Activated CD4-positive, alpha-beta T cell treated with anti-CD3 and anti-CD28 coated beads for 4 hours (primary cell): Measurements from ENCODE around the gene AMBRA1.
"Not testable (repeated sequence)": the region's sequence is repeated elsewhere in the genome, so short reads cannot be mapped to it uniquely, and the experiment has no call there.

Experiments
- DNase-seq, 2 donors: peaks; one replicate each; pipeline ENCODE4 v3.0.0-alpha.2; 2020

The AMBRA1 gene

DNA sequence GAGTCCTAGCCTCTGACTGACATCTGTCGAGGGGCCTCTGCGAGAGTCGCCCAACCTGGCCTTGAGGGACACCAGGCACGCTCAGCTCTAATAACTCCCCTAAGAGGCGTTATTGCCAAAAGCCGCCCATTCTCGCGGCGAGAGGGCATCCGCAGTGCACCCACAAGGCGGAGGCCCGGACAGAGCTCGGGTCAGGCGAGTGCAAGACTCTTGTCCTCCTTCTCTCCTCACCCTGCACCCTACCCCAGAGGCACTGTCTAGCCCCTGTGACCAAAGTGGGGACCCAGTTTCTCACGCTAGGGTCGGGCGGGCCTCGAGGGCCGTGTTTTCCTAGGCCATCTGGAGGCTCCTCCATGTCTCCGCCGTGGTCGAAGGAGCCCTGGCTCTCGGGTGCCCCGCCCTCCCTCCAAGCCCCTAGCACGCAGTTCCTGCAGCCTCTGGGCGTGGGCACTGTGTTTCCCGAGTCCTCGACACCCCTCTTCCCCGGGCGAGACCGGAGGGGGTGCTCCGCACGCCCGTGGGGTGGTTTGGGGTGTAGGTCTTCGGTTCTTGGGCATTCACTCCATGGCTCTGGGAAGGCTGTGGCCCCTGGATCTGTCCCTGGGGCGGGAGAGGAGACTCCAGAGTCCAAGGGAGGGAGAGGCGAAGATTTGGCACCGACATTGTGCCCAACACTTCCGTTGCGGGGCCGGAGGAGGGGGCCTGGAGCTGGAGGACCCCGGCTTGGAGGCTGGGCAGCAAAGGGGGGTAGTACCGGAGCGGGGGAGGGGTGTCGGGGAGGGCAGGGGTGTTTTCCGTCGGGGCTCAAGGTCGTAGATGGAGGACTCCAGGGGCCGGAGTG, 203.3 kb downstream of the AMBRA1 start:
- no peak for DNase-seq

DNA sequence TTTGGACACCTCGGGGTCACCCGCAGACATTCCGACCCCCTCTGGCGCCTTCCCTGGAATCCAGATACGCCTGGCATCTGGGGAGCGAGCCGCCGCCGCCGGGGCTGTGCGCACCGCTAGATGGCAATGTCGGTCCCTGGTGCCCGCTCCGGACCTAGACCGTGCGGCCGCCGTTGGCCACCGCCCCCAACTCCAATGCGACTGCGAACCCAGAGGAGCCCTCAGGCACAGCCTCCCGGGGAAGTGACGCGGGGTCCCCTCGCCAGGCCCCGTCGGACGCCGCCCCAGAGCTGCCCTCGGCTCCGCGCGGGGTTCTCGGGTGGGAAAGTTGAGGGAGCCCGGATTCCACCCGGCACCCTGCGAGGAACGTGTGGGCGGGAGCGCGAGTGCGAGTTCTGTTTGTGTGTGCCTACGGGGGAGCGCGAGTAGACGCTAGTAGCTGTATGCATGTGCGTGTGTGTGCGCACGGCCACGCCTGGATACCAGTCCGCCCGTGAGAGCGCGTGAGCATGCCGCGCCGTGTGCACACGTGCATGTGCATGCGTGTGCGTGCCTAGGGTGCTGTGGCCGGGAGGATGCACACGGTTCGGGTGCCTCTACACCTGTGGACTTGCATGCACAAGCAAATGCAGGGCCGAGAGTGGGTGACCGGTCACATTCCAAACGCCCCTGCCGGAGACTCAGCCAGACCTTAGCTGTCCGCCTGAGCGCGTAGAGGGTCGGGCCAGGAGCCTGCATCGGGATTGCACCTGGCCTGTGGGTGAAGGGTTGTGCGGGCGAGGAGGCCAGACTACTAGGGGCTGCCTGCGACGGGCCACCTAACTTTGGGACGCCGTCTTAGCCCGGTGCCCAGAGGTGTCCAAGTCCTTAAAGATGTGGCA, 204.1 kb downstream of the AMBRA1 start:
- DNase-seq: peak; percentile 29 to 33

DNA sequence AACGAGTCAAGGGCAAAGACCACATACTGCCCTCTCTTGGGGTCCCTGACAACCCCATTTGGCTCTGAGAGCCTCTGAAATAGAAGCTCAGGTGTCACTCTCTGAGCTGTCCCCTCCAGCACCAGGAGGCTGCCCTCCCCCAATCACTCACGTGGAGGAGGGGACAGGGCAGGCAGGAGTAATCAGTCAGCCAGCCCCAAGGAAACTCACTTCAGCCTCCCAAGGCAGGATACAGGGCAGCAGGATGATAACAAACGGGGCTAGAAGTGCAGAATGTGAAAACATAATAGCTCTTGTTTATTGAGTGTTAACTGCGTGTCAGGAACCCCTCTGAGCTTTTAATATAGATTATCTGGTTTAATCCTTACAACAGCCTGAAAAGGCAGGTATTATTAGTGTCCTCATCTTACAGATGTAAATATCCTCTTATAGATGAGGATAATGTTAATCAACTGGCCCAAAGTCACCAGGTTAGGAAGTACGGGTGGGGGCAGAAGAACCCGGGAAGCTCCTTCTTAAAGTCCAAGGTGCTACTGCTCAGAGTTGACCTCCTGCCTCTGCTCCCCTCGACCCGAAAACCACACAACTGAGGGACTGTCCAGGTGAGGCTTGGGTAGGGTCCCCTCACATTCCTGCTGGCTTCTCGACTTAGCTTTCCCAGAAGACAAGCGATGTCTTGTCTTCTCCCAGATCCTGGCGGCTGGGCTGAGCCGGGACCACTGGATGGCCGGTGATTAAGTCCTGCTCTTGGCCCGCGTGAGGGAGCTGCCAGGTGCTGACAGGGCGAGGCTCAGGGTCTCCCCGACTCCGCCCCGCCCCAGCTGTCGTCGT, 205.0 kb downstream of the AMBRA1 start:
- DNase-seq: no peak

DNA sequence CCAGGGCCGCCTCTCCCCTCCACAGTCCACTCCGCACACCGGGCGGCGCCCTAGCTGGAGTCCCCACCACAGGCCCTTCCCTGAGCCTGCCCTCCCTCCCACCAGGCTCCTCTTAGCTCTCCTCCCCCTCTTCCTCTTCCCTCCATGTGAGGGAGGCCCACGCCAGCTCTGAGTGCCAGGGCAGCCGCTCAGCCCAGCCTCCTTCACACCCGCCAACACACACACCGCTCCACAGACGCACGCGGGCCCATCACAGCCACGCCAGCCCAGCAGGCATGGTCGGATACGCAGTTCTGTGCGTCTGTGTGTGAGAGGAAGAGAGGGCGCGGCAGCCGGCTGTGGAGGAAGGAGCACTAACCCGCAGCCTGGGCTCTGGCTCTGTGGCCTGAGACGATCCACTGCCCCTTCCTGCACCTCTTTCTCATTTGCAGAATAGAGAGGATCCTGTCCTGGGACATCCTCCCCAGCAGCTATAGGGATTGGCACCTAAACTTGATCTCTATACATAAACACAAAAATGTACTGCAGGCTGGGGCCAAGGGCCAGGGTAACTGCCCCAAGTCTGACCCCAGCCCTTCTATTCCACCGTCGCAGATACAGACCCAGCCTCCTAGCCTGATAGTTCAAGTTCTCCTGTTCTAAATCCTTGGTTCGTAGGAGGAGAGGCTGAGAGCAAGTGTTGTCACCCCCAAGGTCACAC, 205.8 kb downstream of the AMBRA1 start:
- no peak for DNase-seq

DNA sequence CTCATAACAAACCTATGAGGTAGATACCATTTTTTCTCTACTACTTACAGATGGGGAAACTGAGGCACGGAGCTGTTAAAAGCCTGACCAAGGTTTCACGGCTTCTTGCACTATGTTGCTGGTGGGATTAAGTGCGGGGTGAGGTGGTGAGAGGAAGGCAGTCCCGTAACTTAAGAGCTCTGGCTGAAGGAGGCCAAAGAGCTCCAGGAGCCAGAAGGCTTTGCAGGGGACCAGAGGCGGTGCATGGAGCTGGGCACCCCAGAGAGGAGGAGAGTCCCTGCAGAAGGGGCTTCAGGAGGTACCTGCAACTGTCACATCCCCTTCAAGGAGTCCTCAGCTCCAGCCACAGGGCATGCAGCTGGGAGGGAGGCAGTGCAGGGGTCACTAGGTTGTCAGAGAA, 206.4 kb downstream of the AMBRA1 start:
- DNase-seq: no peak

DNA sequence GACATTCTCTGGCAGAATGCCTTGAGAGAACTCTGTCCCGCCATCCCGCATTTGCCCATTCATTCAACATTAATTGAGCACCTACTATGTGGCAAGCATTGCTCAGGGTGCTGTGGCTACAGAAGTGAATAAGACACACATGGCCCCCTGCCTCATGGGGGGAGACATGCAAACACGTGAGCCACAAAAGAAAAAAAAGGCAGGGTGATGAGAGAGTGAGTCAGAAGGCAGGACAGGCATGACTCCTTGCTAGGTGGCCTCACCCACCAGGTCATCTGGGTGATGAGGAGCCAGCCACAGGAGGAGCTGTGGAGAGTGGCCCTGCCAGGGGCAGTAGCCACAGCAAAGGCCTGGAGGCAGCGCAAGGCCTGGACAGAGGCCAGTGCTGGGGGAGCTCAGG, 207.1 kb downstream of the AMBRA1 start:
- DNase-seq: no peak

DNA sequence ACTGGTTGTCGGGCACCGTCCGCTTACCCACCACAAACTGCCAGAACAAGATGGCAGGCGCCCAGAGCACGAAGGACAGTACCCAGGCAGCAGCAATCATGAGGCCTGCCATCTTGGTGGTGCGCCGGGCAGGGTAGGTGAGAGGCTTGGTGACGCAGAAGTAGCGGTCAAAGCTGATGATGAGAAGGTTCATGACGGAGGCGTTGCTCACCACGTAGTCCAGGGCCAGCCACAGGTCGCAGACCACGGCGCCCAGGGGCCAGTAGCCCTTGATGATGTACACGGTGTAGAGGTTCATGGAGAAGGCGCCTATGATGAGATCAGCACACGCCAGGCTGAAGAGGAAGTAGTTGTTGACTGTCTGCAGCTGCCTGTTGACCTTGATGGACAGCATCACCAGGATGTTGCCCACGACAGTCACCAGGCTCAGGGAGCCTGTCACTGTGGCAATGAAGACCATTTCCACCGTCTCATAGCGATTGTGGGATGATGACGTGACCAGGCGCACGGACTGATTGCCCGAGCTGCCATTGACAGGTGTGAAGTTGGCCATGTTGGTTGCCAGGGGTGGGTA, 207.7 kb downstream of the AMBRA1 start:
- DNase-seq: no peak

DNA sequence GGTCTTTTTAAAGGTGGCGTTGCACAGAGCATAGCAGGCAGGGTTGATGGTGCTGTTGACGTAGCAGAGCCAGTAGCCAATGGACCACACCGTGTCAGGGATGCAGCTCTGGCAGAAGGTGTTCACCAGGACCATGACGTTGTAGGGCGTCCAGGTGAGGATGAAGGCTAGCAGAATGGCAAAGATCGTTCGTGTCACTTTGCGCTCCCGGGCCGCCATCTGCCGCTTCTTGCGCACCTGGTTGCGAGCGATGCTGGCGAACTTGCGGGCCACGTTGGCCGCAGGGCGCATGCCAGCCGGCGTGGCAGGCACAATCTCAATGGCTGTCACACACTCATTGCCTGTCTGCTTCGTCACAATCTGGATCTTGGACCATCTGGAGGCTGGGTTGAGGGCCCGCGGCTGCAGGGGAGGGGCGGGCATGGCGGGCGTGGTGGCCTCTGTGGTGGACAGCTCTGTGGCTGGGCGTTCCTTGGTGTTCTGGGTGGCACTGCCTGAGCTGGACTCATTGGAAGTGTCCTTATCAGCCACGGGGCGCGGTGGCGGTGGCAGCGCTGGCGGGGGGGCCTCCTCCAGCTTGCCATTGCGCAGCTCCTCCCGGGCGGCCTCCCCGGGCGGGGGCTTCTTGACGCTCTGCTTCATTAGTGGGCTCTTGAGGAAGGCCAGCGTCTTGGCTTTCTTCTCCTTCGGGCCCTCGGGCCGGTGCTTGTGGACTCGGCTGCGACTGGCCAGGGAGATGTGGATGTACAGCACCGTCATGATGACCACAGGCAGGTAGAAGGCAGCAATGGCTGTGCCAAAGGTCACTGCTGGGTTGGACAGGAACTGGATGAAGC, 208.4 kb downstream of the AMBRA1 start:
- DNase-seq: no peak

DNA sequence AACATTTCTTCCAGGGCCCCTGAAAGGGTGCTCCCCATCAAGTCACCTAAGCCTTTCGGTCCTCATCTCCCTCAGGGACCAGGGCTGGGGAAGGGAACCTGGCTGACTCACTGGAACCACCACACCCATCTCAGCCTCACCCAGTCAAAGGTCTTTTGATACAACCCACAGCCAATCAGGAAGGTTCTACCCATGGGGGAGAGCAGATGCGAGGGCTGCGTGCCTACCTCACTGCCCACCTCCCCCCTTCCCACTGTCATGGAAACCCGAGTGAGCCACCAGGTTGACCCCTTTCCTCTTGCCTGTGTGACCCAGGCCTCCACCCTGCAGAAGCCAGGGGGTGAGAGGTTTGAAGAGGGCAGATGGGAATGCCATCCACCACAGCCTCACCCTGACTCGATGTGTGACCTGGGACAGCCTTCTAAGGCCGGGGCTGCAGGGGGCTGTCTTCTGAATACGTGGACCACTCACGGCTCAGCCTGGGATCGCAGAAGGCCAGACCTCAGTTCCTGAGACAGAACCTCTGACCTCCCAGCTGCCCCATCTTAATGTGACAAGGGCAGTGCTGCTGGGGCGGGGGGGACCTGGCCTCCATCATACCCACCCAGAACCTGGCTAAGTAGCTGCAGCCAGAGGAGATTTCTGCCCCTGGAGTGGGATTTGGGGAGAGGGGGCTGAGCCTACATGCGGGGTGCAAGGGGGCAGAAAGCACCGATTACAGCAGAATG, 209.7 kb downstream of the AMBRA1 start:
- no peak for DNase-seq

DNA sequence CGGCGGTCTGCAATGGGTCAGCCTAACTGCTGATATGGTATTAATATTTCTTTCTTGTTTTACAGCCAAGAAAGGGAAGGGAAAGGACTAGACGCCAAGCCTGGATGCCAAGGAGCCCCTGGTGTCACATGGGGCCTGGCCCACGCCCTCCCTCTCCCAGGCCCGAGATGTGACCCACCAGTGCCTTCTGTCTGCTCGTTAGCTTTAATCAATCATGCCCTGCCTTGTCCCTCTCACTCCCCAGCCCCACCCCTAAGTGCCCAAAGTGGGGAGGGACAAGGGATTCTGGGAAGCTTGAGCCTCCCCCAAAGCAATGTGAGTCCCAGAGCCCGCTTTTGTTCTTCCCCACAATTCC, 210.4 kb downstream of the AMBRA1 start:
- no peak for DNase-seq

DNA sequence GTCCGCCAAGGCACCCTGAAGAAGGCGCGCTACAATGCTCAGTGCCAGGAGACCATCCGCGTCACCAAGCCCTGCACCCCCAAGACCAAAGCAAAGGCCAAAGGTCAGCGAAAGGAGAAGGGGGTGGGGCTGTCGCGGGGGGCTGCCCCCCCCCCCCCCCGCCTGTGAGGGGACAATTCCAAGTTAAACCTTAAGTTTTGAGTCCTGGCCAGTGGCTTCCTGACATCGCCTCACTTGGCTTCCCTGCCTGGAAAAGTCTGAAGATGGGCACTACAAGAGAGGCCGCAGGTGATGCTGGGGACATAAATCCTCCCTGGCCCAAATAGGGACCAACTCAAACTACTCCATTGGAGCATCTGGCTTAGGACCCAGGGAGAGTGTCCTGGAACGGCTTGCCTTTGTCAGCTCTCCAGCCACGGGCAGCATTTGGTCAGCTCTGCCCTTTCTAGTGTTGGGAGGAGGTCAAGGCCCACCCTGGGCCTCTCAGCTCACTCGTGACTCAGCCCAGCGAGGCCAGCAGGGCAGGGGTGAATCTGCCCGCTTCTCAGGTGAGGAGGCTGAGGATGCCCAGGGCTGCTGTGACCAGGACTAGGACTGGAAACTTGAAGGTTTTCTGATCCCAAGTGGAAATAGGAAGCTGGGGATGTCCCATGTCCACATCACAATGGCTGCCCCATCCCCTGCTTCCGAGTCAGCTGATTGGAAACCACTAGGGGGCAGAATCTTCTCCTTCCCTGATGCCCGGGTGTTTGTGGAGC, 211.0 kb downstream of the AMBRA1 start:
- DNase-seq: no peak

DNA sequence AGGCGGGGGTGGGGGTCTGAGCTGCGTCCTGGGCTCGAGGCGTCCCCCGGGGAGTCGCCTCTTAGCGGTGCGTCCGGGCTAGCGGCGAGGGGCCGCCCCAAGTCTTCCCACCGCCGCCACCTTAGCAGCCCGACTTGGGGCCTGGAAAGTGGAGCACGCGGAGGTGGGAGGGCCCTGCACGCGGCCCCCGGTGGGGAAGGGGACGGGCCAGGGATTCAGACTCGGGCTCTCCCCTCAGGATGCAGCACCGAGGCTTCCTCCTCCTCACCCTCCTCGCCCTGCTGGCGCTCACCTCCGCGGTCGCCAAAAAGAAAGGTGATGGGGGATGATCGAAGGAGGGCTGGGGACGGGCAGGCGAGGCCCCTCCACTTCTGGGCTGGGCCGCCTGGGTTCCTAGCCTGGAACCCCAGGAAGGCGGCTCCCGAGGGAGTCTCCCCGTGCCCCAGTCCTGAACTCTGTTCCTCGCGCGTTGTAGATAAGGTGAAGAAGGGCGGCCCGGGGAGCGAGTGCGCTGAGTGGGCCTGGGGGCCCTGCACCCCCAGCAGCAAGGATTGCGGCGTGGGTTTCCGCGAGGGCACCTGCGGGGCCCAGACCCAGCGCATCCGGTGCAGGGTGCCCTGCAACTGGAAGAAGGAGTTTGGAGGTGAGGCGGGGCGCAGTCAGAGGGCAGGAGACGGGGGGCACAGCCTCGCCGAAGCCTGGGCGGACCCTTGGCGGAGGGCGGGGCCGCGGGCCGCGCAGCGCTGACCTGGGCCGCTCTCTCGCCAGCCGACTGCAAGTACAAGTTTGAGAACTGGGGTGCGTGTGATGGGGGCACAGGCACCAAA, 211.8 kb downstream of the AMBRA1 start:
- no peak for DNase-seq

DNA sequence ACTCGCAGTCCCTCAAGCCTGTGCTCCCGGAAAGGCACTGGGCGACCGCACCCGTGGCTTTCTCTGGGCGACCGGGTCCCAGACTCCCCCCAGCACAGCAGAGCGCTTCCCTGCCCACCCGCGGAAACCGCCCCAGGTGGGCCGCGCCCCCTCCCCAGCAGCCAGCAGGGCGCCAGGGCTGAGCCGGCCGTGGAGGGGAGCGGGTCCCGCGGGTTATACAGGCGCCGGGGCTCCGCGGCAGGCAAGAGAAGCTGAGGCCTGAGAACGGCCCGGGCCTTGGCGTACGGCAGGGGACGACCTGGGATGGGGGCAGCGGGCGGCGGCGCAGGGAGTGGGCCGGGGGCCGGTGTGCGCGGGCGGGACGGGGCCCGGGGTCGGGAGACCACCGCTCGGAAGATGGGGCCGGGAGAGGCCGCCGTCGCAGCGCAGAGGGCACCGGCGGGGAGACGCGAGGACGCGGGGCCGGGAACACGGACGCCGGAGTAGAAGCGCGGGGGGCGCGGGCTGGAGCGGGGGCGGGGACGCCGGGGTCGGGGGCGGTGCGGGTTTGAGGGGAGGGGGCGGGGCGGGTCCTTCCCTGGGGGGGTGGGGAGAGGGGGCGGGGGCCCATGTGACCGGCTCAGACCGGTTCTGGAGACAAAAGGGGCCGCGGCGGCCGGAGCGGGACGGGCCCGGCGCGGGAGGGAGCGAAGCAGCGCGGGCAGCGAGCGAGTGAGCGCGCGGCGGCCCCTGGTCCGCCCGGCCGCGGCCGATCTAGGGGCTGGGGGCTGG, 212.6 kb downstream of the AMBRA1 start, which contains the start of gene MDK:
Gene MDK (plus strand): TSS at position 622 of the 771 bp plus-strand sequence. CDS start 389 bp downstream, outside the sequence.
- DNase-seq: peak in 1 of 2 donors; percentile 17

DNA sequence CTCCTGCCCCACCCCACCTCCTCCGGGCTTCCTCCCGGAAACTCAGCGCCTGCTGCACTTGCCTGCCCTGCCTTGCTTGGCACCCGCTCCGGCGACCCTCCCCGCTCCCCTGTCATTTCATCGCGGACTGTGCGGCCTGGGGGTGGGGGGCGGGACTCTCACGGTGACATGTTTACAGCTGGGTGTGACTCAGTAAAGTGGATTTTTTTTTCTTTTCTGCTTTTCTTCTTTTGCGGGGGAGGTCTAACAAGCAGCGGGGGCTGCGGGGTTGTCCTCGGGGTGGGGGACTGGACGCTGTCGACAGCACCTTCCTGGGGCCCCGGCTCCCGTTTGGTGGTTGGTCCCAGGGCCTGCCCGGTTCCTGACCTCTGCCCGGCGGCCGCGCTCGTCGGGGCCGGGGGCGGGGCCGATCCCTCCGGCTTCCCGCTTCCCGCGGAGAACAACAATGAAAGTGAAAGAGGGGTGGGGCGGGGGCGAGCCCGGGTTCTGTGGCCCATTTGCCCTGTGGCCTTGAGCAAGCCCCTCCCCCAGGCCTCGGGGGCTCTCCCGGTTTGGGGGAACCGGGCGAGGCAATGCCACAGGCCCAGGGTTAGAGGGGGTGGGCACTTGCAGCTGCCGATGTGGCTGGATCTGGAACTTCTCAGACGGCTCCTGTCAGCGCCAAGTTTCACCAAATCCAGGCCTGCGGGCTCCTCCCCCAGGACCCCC, 213.3 kb downstream of the AMBRA1 start:
- peak; percentile 61 to 69 for DNase-seq

DNA sequence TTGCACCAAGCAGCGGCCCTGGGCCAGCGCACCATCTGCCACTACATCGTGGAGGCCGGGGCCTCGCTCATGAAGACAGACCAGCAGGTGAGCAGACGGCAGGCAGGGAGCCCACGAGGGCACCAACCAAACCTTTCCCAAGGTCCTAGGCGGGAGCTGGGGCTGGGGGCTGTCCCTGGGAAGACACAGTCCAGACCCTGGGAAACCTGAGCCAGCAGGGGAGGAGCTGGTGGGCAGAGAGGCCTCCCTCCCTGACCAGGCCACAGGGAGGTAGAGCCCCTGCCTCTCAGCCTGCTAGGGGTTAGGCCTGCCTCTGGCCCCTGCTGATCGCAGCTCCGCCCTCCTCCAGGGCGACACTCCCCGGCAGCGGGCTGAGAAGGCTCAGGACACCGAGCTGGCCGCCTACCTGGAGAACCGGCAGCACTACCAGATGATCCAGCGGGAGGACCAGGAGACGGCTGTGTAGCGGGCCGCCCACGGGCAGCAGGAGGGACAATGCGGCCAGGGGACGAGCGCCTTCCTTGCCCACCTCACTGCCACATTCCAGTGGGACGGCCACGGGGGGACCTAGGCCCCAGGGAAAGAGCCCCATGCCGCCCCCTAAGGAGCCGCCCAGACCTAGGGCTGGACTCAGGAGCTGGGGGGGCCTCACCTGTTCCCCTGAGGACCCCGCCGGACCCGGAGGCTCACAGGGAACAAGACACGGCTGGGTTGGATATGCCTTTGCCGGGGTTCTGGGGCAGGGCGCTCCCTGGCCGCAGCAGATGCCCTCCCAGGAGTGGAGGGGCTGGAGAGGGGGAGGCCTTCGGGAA, 214.1 kb downstream of the AMBRA1 start:
- not testable (repeated sequence) for DNase-seq

DNA sequence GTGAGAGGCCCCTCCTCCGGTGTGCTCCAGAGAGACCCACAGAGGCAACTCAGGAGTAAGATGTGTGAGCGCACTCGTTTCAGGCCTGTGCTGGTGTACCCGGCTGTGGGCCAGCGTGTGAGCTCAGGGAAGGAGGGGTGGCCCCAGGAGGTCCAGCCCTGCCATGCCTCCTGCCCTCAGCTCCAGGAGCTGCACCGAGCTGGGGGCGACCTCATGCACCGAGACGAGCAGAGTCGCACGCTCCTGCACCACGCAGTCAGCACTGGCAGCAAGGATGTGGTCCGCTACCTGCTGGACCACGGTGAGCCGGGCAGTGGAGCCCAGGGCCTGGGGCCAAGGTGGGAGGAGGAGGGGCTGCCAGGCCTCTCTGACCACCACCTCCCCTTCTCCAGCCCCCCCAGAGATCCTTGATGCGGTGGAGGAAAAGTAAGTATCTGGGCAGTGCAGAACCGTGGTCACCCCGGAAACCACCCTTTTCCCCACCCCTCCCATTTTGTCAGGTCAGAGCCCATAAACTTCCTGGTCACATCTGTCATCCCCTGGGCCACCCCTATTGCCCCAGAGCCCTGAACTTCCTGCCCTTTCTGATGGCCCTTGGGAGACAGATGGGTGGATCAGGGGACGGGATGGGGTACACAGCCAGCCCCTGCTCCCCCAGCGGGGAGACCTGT, 214.9 kb downstream of the AMBRA1 start:
- no peak for DNase-seq
